Astrocyte (in vitro differentiated cells and primary cell): ENCODE data around the gene BCO1. TPM values are rescaled to one million over a fixed set of nuclear protein-coding genes. Genes with fewer than 3 reads are reported as not detected.

Experiments
- DNase-seq: peaks from one replicate; pipeline ENCODE4 v3.0.0-alpha.2; 2010; ENCODE audit warnings: low read depth
- FAIRE-seq: peaks from 2 replicates; lab custom pipeline; 2011; peaks lifted over from hg19 to GRCh38; lab: Jason Lieb, UNC
- H2AFZ ChIP-seq: 2 replicates; pipeline ENCODE4 v1.6.0; 2012; ENCODE audit warnings: low read depth, low read length, inconsistent platforms
- H3K27ac ChIP-seq: 2 replicates; pipeline ENCODE4 v1.5.1; 2011; ENCODE audit warnings: low read depth, low read length, inconsistent platforms
- H3K27me3 ChIP-seq: 2 replicates; pipeline ENCODE4 v1.6.0; 2011; ENCODE audit warnings: low read length, inconsistent platforms; ENCODE audit not compliant: insufficient read depth
- H3K36me3 ChIP-seq: 2 replicates; pipeline ENCODE4 v1.5.1; 2011; ENCODE audit warnings: low read length, inconsistent platforms; ENCODE audit not compliant: insufficient read depth
- H3K4me1 ChIP-seq: 2 replicates; pipeline ENCODE4 v1.5.1; 2011; ENCODE audit warnings: low read length, inconsistent platforms; ENCODE audit not compliant: insufficient read depth
- H3K4me2 ChIP-seq: 2 replicates; pipeline ENCODE4 v1.6.0; 2012; ENCODE audit warnings: low read length, inconsistent platforms
- H3K4me3 ChIP-seq: 2 replicates; pipeline ENCODE4 v1.5.1; 2011; ENCODE audit warnings: low read depth, mild to moderate bottlenecking, low read length, inconsistent platforms; ENCODE audit not compliant: insufficient read depth
- H3K79me2 ChIP-seq: 2 replicates; pipeline ENCODE4 v1.6.0; 2012; ENCODE audit warnings: mild to moderate bottlenecking, low read length, inconsistent platforms; ENCODE audit not compliant: insufficient read depth
- H3K9ac ChIP-seq: 2 replicates; pipeline ENCODE4 v1.6.0; 2012; ENCODE audit warnings: mild to moderate bottlenecking, low read length, inconsistent platforms
- H3K9me3 ChIP-seq: 2 replicates; pipeline ENCODE4 v1.5.1; 2012; ENCODE audit warnings: low read depth, mild to moderate bottlenecking, low read length, inconsistent platforms; ENCODE audit not compliant: insufficient read depth
- H4K20me1 ChIP-seq: 2 replicates; pipeline ENCODE4 v1.6.0; 2012; ENCODE audit warnings: low read length, inconsistent platforms; ENCODE audit not compliant: insufficient read depth
- H3K27ac Mint-ChIP-seq: one replicate; pipeline ENCODE4 v1.8.0; 2021; ENCODE audit warnings: mild to moderate bottlenecking, mixed read lengths; ENCODE audit not compliant: unreplicated experiment
- H3K27me3 Mint-ChIP-seq: one replicate; pipeline ENCODE4 v1.8.0; 2021; ENCODE audit warnings: low read depth, mixed read lengths; ENCODE audit not compliant: unreplicated experiment
- H3K36me3 Mint-ChIP-seq: one replicate; pipeline ENCODE4 v1.8.0; 2021; ENCODE audit warnings: low read depth, mixed read lengths; ENCODE audit not compliant: unreplicated experiment
- H3K4me1 Mint-ChIP-seq: one replicate; pipeline ENCODE4 v1.8.0; 2021; ENCODE audit warnings: low read depth, mixed read lengths; ENCODE audit not compliant: unreplicated experiment
- H3K4me3 Mint-ChIP-seq: one replicate; pipeline ENCODE4 v1.8.0; 2021; ENCODE audit warnings: mild to moderate bottlenecking, moderate library complexity, mixed read lengths; ENCODE audit not compliant: unreplicated experiment
- H3K9me3 Mint-ChIP-seq: one replicate; pipeline ENCODE4 v1.8.0; 2021; ENCODE audit warnings: mild to moderate bottlenecking, mixed read lengths; ENCODE audit not compliant: unreplicated experiment
- EZH2 ChIP-seq: IDR thresholded peaks from 2 replicates; pipeline ENCODE4 v1.6.1; 2012; ENCODE audit warnings: mild to moderate bottlenecking, low read length, inconsistent platforms; ENCODE audit not compliant: insufficient read depth
- total RNA-seq: library from RNA; stranded (reverse); gene quantifications from 2 replicates; pipeline ENCODE4 v1.2.1, GENCODE V29; 2021
- TF ChIP-seq, protein P1 (sequence below): IDR thresholded peaks from 2 replicates; pipeline ENCODE4 v1.5.1; 2011; ENCODE audit warnings: low read depth, mild to moderate bottlenecking, inconsistent platforms, low read length, moderate library complexity; ENCODE audit not compliant: insufficient read depth

BCO1 gene
- total RNA-seq, 1 donor from 2014 or later, result not detected

DNA sequence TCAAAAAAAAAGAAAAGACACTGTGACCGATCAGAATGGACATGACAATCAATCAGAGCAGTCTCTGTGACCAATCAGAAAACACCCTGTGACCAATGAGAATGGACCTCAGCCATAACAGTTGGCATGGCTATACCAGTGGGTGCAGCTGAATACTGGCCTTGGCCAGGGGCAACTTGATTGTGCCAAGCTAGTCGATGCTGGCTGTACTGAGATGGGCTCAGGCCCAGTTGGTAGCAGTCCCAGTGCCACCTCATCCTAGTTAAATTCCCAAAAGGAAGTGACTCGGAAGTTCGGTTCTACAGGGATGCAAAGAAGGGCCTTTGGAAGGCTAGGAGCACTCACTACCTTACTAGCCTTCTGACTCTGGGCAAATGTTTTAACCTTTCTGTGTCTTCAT, 37.2 kb upstream of the BCO1 start:
- Histone ChIP-seq H3K27me3 (peaks cover 5% of the 10 kb centered on the region), H2AFZ (no peak overlapping the region), H4K20me1 (no peaks in the 10 kb centered on the region), H3K27ac (no peak overlapping the region), H3K79me2 (no peaks in the 10 kb centered on the region), H3K4me1 (no peaks in the 10 kb centered on the region), H3K9ac (no peak overlapping the region), H3K9me3 (no peaks in the 10 kb centered on the region), H3K36me3 (no peaks in the 10 kb centered on the region), H3K4me3 (no peak overlapping the region), H3K4me2 (no peak overlapping the region)
- FAIRE-seq (no peak), DNase-seq (no peak)
- Mint-ChIP-seq H3K9me3 (no peaks in the 10 kb centered on the region), H3K4me1 (no peaks in the 10 kb centered on the region), H3K36me3 (no peaks in the 10 kb centered on the region), H3K4me3 (no peak overlapping the region), H3K27me3 (peaks cover 17% of the 10 kb centered on the region), H3K27ac (no peak overlapping the region)
- TF ChIP-seq EZH2, result no peak
- TF ChIP-seq, protein P1, sequence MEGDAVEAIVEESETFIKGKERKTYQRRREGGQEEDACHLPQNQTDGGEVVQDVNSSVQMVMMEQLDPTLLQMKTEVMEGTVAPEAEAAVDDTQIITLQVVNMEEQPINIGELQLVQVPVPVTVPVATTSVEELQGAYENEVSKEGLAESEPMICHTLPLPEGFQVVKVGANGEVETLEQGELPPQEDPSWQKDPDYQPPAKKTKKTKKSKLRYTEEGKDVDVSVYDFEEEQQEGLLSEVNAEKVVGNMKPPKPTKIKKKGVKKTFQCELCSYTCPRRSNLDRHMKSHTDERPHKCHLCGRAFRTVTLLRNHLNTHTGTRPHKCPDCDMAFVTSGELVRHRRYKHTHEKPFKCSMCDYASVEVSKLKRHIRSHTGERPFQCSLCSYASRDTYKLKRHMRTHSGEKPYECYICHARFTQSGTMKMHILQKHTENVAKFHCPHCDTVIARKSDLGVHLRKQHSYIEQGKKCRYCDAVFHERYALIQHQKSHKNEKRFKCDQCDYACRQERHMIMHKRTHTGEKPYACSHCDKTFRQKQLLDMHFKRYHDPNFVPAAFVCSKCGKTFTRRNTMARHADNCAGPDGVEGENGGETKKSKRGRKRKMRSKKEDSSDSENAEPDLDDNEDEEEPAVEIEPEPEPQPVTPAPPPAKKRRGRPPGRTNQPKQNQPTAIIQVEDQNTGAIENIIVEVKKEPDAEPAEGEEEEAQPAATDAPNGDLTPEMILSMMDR, result no peak

DNA sequence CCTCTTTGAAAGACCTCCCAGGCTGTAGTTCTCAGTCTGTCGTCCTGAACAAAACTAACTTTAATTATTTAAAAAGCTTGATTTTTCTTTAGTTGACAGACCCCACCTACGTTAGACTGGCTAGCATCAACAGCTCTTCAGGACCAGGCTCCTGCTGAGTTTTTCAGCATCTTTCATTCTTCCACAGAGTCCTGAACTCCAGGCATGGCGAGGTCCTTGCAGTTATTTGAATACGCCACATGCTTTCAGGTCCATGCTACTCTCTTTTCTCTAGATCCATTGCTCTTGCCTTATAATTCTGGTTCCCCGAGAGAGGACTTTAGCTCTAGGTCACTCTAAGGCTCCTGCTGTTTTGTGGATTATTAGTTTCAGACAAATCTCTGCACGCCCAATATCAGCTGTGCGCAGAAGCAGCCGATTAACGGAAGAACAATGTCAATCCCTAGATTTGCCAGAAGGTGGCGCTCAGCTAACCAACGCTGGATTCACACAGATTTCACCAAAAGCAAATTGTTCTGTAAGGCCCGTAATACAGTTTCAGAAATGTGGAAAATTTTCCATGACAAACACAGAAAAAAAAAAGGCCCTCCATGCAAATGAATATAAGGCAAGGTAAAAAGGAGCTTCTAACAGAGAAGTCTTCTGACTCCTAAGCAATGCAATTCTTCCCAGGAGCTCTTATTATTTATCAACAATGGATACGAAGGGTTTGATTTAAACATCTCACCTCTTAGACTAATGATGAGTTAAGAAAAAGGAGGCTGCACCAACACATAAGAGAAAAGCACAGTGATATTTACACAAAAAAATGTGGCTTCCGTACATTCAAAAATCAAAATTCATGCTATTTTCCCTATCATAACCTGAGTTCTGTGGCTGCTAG, 33.5 kb upstream of the BCO1 start:
- no peaks in the 10 kb centered on the region for H3K36me3 Mint-ChIP-seq
- peaks cover 22% of the 10 kb centered on the region for H3K27me3 Mint-ChIP-seq
- no peak overlapping the region for H3K4me3 ChIP-seq
- peaks cover 3% of the 10 kb centered on the region for H3K27me3 ChIP-seq
- H4K20me1 ChIP-seq, result no peaks in the 10 kb centered on the region
- no peaks in the 10 kb centered on the region for H3K79me2 ChIP-seq
- no peaks in the 10 kb centered on the region for H3K9me3 Mint-ChIP-seq
- no peak overlapping the region for H3K4me3 Mint-ChIP-seq
- H3K4me2 ChIP-seq, result no peak overlapping the region
- FAIRE-seq, result peak; percentile 76
- TF ChIP-seq, protein P1, result peak; percentile 73
- no peak for TF ChIP-seq EZH2
- H3K9ac ChIP-seq, result no peak overlapping the region
- DNase-seq, result peak; percentile 45
- no peak overlapping the region for H2AFZ ChIP-seq
- no peak overlapping the region for H3K27ac Mint-ChIP-seq
- H3K9me3 ChIP-seq, result no peaks in the 10 kb centered on the region
- no peak overlapping the region for H3K27ac ChIP-seq
- no peaks in the 10 kb centered on the region for H3K4me1 ChIP-seq
- no peaks in the 10 kb centered on the region for H3K36me3 ChIP-seq
- no peaks in the 10 kb centered on the region for H3K4me1 Mint-ChIP-seq

DNA sequence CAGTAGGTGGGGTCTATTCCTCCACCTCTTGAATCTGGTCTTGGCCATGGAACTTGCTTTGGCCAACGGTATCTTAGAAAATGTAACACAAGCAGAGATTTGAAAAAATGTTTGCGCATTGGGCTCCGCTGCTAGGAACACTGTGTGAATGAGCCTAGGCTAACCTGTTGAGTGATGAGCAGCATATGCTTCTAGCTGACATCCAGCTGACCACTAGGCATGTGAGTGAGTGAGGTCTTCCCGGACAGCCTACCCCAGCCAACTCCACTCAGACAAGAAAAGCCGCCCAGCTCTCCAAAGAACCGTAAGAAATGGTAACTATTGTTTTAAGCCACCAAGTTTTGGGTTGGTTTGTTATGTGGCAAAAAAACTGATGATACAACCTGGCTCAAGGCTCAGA, 31.4 kb upstream of the BCO1 start:
- Mint-ChIP-seq H3K27me3 (peaks cover 28% of the 10 kb centered on the region), H3K4me1 (no peaks in the 10 kb centered on the region), H3K4me3 (no peak overlapping the region), H3K27ac (no peak overlapping the region), H3K9me3 (no peaks in the 10 kb centered on the region), H3K36me3 (no peaks in the 10 kb centered on the region)
- no peaks in the 10 kb centered on the region for H3K36me3 ChIP-seq
- no peak for DNase-seq
- H3K27ac ChIP-seq, result no peak overlapping the region
- no peak for FAIRE-seq
- H3K4me1 ChIP-seq, result no peaks in the 10 kb centered on the region
- peaks cover 6% of the 10 kb centered on the region for H3K27me3 ChIP-seq
- no peak overlapping the region for H2AFZ ChIP-seq
- H3K79me2 ChIP-seq, result no peaks in the 10 kb centered on the region
- TF ChIP-seq, protein P1, result no peak
- TF ChIP-seq EZH2, result no peak
- H3K4me3 ChIP-seq, result no peak overlapping the region
- H3K9me3 ChIP-seq, result no peaks in the 10 kb centered on the region
- no peaks in the 10 kb centered on the region for H4K20me1 ChIP-seq
- no peak overlapping the region for H3K4me2 ChIP-seq
- H3K9ac ChIP-seq, result no peak overlapping the region
